GM04504 (cell line): ENCODE measurements around the gene SORCS1.

Source experiments
- DNase-seq: peaks from one replicate; pipeline ENCODE4 v3.0.0-alpha.2; 2012; ENCODE audit warnings: low read depth

SORCS1 gene

GRCh38 chr10:106540645-106541044 is 623.9 kb downstream of the SORCS1 start:
- no peak for DNase-seq

GRCh38 chr10:106537866-106538265 is 626.6 kb downstream of the SORCS1 start:
- DNase-seq = no peak

GRCh38 chr10:106535304-106535953 is 629.1 kb downstream of the SORCS1 start:
- no peak for DNase-seq

GRCh38 chr10:106534441-106534840 is 630.1 kb downstream of the SORCS1 start:
- DNase-seq = no peak

GRCh38 chr10:106528702-106529101 is 635.8 kb downstream of the SORCS1 start:
- DNase-seq = no peak

- DNase-seq = no peak
Observed at GRCh38 chr10:106525835-106526234, 638.7 kb downstream of the SORCS1 start.
